ENCODE measurements around the gene RALGDS.

Gene RALGDS

DNA sequence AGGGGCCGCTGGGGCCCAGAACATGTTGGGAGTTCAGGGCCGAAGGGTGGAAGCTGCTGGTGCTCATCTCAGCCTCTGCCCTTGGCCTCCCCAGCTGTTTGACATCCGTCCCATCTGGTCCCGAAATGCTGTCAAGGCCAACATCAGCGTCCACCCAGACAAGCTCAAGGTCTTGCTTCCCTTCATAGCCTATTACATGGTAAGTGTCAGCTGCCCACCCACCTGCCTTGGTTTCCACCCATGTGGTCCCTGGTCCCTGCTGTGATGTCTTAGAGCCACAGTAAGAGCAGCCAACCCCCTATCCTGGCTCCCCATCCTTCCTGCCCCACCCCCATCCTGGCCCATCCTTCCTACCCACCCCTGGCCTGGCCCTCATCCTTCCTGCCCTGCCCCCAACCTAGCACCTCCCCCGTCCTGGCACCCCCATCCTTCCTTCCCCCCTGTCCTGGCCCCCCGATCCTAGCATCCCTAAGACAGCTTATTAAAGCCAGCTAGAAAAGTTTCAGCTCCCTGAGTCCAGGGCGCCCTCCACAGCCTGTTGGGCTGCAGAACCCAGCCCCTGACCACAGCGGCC, 69.0 kb downstream of the RALGDS start:
- peaks cover 34 to 38% of the 10 kb centered on the region in 2 donors for H3K4me1 ChIP-seq (ENCODE audit: control insufficient read depth in 1 of 2, insufficient read depth in 2 of 2, low read length in 2 of 2)
- peak overlapping the region in 1 of 2 donors; percentile 18 for H3K9ac ChIP-seq (ENCODE audit: low read depth in 1 of 2, low read length in 2 of 2)
- H3K27ac ChIP-seq (ENCODE audit: low read depth, low read length): no peak overlapping the region
- peaks cover 30 to 72% of the 10 kb centered on the region in 2 donors for H3K36me3 ChIP-seq (ENCODE audit: control insufficient read depth in 1 of 2, insufficient read depth in 2 of 2, low read length in 2 of 2)
- H3K27me3 ChIP-seq (ENCODE audit: control insufficient read depth in 1 of 2, insufficient read depth in 2 of 2, low read length in 2 of 2): no peaks in the 10 kb centered on the region
- H3K9me3 ChIP-seq (ENCODE audit: control insufficient read depth in 1 of 2, low read length in 2 of 2): no peaks in the 10 kb centered on the region
- H3K4me3 ChIP-seq (ENCODE audit: low read depth in 1 of 2, low read length in 2 of 2): no peak overlapping the region

- H3K27ac ChIP-seq (ENCODE audit: low read depth, low read length): no peak overlapping the region
- H3K4me1 ChIP-seq (ENCODE audit: control insufficient read depth in 1 of 2, insufficient read depth in 2 of 2, low read length in 2 of 2): peaks cover 29 to 31% of the 10 kb centered on the region in 2 donors
- H3K9me3 ChIP-seq (ENCODE audit: control insufficient read depth in 1 of 2, low read length in 2 of 2): no peaks in the 10 kb centered on the region
- peak overlapping the region in 1 of 2 donors; percentile 18 for H3K9ac ChIP-seq (ENCODE audit: low read depth in 1 of 2, low read length in 2 of 2)
- peaks cover 31 to 72% of the 10 kb centered on the region in 2 donors for H3K36me3 ChIP-seq (ENCODE audit: control insufficient read depth in 1 of 2, insufficient read depth in 2 of 2, low read length in 2 of 2)
- H3K4me3 ChIP-seq (ENCODE audit: low read depth in 1 of 2, low read length in 2 of 2): peak overlapping the region in 1 of 2 donors; percentile 2
- no peaks in the 10 kb centered on the region for H3K27me3 ChIP-seq (ENCODE audit: control insufficient read depth in 1 of 2, insufficient read depth in 2 of 2, low read length in 2 of 2)
Observed at GRCh38 chr9:133051281-133051900, 69.6 kb downstream of the RALGDS start.

- Histone ChIP-seq H3K27me3 (ENCODE audit: control insufficient read depth in 1 of 2, insufficient read depth in 2 of 2, low read length in 2 of 2) (no peaks in the 10 kb centered on the region), H3K9me3 (ENCODE audit: control insufficient read depth in 1 of 2, low read length in 2 of 2) (no peaks in the 10 kb centered on the region), H3K4me1 (ENCODE audit: control insufficient read depth in 1 of 2, insufficient read depth in 2 of 2, low read length in 2 of 2) (peaks cover 23 to 25% of the 10 kb centered on the region in 2 donors), H3K4me3 (ENCODE audit: low read depth in 1 of 2, low read length in 2 of 2) (peak overlapping the region in 1 of 2 donors; percentile 2), H3K27ac (ENCODE audit: low read depth, low read length) (no peak overlapping the region), H3K36me3 (ENCODE audit: control insufficient read depth in 1 of 2, insufficient read depth in 2 of 2, low read length in 2 of 2) (peaks cover 27 to 72% of the 10 kb centered on the region in 2 donors), H3K9ac (ENCODE audit: low read depth in 1 of 2, low read length in 2 of 2) (no peak overlapping the region)
Observed at GRCh38 chr9:133050781-133051180, 70.3 kb downstream of the RALGDS start.

GRCh38 chr9:133050142-133050541, 70.9 kb downstream of the RALGDS start:
- no peak overlapping the region for H3K4me3 ChIP-seq (ENCODE audit: low read depth in 1 of 2, low read length in 2 of 2)
- H3K36me3 ChIP-seq (ENCODE audit: control insufficient read depth in 1 of 2, insufficient read depth in 2 of 2, low read length in 2 of 2): peaks cover 25 to 71% of the 10 kb centered on the region in 2 donors
- no peak overlapping the region for H3K27ac ChIP-seq (ENCODE audit: low read depth, low read length)
- peaks cover 19 to 20% of the 10 kb centered on the region in 2 donors for H3K4me1 ChIP-seq (ENCODE audit: control insufficient read depth in 1 of 2, insufficient read depth in 2 of 2, low read length in 2 of 2)
- H3K9ac ChIP-seq (ENCODE audit: low read depth in 1 of 2, low read length in 2 of 2): no peak overlapping the region
- H3K9me3 ChIP-seq (ENCODE audit: control insufficient read depth in 1 of 2, low read length in 2 of 2): no peaks in the 10 kb centered on the region
- H3K27me3 ChIP-seq (ENCODE audit: control insufficient read depth in 1 of 2, insufficient read depth in 2 of 2, low read length in 2 of 2): no peaks in the 10 kb centered on the region

DNA sequence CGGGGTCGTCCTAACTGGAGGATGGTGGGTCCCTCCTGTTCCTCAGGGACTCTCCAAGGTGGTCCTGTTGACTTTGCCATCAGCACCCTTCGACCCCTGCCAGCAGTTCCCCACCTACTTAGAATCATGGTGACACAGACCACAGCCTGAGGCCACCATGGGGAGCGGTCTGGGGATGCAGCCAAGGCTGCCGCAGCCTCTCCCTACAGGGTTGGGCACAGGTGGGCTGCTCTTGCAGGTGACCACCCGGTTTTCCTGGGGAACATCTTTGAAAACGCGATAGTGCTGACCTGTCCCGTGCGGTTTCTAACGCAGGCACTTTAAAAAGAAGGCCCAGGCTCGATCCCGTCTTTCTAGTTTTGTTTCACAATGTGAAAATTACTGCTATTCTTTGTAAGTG, 72.0 kb downstream of the RALGDS start:
- H3K9me3 ChIP-seq (ENCODE audit: control insufficient read depth in 1 of 2, low read length in 2 of 2): no peaks in the 10 kb centered on the region
- H3K36me3 ChIP-seq (ENCODE audit: control insufficient read depth in 1 of 2, insufficient read depth in 2 of 2, low read length in 2 of 2): peaks cover 25 to 71% of the 10 kb centered on the region in 2 donors

DNA sequence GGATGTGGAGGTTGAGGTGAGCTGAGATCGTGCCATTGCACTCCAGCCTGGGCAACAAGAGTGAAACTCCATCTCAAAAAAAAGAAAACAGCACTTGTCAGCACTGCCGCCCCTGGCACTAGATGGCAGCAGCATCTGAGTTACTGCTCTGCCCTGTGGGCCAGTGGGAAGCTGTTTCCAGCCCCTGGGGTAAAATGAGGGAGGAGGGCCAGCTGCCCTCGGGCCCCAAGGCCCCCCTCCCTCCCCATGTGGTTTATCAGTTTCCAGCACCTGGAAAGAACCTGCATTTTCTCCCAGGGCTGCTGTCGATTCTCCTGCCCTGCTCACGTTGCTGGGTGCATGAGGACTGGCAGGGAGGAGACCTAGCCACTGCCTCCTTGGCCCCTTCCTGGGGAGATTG, 72.4 kb downstream of the RALGDS start:
- Histone ChIP-seq H3K9me3 (ENCODE audit: control insufficient read depth in 1 of 2, low read length in 2 of 2) (no peaks in the 10 kb centered on the region), H3K9ac (ENCODE audit: low read depth in 1 of 2, low read length in 2 of 2) (no peak overlapping the region), H3K36me3 (ENCODE audit: control insufficient read depth in 1 of 2, insufficient read depth in 2 of 2, low read length in 2 of 2) (peaks cover 24 to 73% of the 10 kb centered on the region in 2 donors), H3K27me3 (ENCODE audit: control insufficient read depth in 1 of 2, insufficient read depth in 2 of 2, low read length in 2 of 2) (no peaks in the 10 kb centered on the region), H3K27ac (ENCODE audit: low read depth, low read length) (no peak overlapping the region), H3K4me3 (ENCODE audit: low read depth in 1 of 2, low read length in 2 of 2) (no peak overlapping the region), H3K4me1 (ENCODE audit: control insufficient read depth in 1 of 2, insufficient read depth in 2 of 2, low read length in 2 of 2) (peaks cover 19 to 20% of the 10 kb centered on the region in 2 donors)

More for the DNA sequence above, 72.0 kb downstream of the RALGDS start:
- Histone ChIP-seq H3K4me1 (ENCODE audit: control insufficient read depth in 1 of 2, insufficient read depth in 2 of 2, low read length in 2 of 2) (peaks cover 19 to 20% of the 10 kb centered on the region in 2 donors), H3K4me3 (ENCODE audit: low read depth in 1 of 2, low read length in 2 of 2) (no peak overlapping the region), H3K27me3 (ENCODE audit: control insufficient read depth in 1 of 2, insufficient read depth in 2 of 2, low read length in 2 of 2) (no peaks in the 10 kb centered on the region), H3K27ac (ENCODE audit: low read depth, low read length) (no peak overlapping the region), H3K9ac (ENCODE audit: low read depth in 1 of 2, low read length in 2 of 2) (no peak overlapping the region)
